GM18870 (cell line): ENCODE data around the gene GRIN2C.

ENCODE experiments used
- ATAC-seq: cut with Tn5 transposase; IDR thresholded peaks from one replicate; pipeline ENCODE4 v1.9.1; 2021; ENCODE audit warnings: moderate library complexity; ENCODE audit not compliant: unreplicated experiment

GRIN2C gene

GRCh38 chr17:74850310-74850709 is 9.4 kb downstream of the GRIN2C start:
- ATAC-seq = no peak

- no peak for ATAC-seq
Measured at GRCh38 chr17:74848656-74849399, 10.9 kb downstream of the GRIN2C start.

GRCh38 chr17:74846621-74847020 is 13.1 kb downstream of the GRIN2C start:
- ATAC-seq = no peak

GRCh38 chr17:74843352-74843627 is 16.4 kb downstream of the GRIN2C start:
- no peak for ATAC-seq

DNA sequence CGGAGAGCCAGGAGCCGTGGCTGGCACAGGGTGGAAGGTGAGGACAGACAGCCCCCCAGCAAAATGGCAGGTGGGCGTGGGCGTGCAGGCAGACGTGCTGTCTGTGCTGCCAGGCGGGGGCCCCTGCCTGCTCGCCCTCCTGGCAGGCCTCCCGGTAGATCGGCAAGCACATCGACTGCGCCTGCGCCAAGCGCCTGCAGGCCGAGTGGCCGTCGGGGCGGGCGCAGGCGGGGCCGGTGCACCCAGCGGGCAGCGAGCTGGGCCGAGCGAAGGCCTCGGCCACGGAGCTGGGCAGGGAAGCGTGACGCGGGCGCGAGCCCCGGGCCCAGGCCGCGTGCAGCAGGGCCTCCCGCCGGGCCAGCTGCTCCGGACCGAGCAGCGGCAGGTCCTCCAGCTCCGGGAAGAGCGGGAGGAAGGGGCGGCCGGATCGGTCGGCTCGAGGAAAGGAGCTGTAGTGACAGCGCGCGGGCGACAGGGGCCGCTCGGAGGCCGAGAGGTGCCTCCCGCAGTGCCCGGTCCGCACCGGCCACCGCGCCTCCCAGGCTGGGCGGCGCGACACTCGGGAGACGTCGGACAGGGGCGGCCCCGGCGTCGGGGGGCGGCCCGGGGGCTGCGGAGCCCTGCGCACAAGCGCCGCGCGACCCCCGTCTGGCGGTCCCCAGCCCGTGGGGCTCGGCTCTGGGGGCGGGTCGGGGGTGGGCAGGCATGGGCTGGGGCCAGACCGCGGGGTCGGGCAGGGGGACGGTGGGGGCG is 16.9 kb downstream of the GRIN2C start:
- ATAC-seq = no peak

- ATAC-seq = no peak
Measured at GRCh38 chr17:74842146-74842598, 17.5 kb downstream of the GRIN2C start.

GRCh38 chr17:74840989-74841666 is 18.6 kb downstream of the GRIN2C start:
- no peak for ATAC-seq

DNA sequence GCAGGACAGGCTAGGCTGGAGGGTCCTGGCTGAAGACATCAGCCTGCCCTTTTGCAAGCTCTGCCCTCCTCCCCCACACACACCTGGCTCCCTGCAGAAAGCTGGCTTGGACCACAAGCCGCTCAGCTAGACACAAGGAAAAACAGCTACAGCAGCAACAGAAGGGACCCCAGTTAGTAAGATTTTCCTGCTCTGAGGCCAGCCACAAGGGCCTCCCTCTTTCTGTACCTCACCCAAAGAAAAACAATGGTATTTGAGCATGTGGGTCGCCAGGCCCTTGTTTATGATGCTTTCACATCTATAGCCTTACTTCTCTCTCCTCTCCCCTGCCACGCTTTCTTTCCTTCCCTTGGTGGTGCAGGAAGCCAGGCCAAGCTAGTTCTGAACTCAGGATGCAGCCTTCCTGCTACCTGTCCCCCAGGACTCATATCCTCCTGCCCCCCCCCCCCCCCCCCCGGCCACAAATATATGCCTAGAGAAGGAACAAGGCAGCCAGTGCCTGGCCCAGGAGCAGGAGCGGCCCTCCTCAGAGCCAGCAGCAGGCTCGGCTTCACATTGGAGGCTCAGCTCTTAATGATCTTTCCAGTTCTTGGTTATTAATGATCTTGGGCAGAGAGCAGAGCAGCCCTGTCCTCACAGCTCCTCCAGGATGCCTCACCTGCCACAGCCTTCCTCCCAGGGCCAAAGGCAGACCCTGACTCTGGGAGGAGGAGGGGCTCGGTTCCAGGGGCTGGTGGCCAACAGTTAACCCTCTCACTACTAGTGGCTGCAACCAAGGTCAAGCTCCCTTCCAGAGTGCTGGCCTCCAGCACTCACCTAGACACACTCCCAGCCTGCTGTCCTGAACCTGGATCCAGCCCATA is 19.5 kb downstream of the GRIN2C start:
- ATAC-seq = no peak

GRCh38 chr17:74838274-74838673 is 21.4 kb downstream of the GRIN2C start:
- ATAC-seq = no peak

DNA sequence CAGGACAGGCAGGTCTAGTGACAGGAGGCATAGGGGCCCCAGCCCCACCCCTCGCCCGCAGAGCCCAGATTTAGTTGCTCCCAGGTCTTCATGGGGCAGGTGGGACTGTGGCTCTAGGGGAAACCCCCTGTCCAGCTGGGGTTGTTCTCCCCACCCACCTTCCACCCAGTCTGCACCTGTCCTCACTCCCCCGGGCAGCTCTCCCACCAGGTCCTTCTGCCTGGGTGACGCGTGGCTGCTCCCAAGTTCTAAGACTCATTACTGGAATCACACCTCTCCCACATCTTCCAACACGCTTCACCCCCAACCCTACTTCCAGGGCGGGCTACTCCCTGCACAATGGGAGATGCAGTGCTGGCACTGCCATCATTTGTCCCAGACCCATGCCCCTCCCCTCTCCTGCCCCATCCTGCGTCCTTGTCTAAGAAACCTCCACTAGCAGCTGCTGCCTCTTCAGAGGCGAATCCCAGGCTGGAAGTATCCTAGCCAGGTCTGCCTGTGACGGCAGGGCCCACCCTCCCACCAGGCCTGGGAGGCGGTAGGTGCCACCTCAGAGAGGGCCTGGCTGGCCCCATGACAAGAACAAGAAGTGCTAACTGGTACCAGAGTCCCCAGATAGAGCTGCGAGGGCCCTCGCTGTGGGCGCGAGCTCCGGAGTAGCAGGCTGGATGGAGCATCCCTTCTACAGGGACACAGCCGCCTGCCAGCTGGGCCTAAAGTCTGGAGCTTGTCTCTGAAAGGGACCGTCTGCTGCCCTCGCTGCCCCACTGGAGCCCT is 22.8 kb downstream of the GRIN2C start:
- ATAC-seq = no peak

GRCh38 chr17:74836191-74836590 is 23.5 kb downstream of the GRIN2C start:
- ATAC-seq = no peak

DNA sequence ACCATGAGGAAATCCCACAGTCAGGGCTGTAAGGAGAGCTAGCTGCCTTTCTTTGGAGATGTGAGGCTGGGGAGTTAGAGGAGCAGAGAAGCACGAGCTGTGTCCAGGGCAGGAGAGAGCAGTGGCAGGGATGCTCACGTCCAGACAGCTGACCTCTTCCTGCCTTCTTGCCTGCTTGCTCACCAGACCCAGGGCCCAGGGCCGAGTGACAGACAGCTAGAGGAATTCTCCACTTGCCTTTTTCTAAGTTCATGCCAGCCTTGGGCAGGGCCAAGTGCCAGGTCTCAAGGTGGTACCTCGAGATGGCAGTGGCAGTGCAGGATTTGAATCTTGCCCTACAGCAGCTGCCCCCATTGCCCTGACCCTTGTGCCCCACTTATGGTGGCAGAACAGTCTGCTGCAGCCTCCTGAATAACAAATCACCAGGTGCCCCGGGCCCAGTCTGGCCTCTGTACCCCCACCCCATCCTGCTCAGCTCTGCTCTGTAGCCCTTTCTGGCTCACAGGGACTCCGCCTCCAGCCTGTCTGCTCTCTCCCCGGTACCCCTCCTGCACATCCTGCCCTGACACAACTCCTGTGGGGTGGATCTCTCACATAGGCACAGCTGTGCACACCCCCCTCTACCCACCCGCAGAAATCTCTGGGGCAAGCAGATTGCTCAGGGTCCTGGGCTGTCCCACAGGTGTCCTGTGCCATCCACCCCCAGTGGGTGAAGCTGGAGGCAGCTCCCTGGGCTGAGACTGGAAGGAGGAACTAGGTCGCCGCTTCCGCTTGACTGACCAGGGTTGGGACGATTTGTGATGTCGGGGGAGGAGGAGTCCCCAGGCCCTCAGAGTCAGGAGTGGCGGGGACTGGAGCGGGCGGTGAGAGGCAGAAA is 25.9 kb downstream of the GRIN2C start:
- no peak for ATAC-seq

DNA sequence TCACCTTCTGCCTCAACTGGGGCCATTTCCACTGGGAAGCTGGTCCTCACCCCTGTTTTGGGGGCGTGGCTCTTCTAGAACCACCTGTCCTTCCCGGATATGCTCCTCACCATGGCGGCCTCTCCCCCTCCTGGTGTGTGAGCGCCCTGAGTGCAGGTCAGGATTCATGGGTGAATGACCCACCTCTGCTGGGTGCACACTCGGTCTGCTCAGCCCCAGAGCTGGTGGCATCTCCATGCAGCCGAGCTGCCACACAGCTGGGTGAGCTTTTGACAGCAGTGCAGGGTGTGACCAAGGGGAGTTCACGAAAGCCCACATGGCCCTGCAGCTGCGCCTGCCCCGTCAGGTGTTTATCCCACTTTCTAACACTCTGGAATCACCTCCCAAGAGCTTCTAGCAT is 27.3 kb downstream of the GRIN2C start:
- no peak for ATAC-seq

DNA sequence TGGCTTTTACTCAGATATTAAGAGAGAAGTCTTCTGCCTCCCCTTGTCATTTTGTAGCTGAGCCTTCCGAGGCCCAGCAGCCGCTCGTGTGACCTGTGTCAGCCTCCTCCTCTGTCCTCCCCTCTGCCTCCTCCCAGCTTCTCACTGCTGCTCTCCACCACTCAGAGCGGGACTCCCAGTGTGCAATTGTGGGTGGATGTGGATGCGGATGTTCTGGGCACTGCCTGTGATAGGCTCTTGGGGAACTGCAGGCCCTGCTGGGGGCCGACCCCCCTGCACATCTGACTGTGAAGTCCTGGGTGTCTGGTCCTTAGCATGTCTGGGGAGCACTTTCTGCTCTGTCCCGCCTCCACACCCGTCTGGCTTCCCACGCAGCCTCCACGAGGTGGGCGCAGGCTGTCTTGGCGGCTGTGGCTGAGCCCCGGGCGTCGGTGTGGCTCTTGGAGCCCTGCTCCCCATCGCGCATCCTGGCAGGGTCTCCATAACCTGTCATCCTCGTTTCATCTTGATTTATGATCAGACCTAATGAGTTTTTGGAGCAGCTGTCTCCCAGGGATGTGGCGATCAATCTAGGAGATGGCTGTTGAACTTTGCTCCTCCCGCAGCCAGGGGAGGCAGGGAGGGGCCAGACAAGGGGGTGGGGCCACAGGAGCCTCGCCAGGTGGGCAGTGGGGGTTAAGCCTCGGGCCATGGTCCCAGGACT is 28.1 kb downstream of the GRIN2C start:
- no peak for ATAC-seq

DNA sequence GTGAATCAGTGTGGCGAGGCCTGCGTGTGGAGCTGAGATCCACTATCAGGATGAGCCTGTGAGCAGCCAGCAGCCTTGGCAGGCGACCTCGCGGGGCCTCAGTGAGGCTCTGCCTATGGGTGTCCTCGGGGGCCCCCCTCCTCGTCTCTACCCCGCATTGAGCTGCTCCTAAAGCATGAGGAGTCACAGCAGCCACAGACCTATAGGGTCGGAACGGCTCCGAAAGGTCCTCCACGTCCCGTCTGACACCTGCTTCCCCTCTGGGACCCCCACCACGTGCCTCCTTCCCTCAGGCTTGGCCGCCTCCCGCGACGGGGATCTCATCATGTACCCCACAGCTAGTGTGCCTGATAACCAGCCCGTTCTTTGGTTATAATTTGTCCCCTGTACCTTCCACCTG is 28.8 kb downstream of the GRIN2C start:
- no peak for ATAC-seq

GRCh38 chr17:74827800-74828199 is 31.9 kb downstream of the GRIN2C start:
- no peak for ATAC-seq

- ATAC-seq = no peak
Measured at GRCh38 chr17:74825952-74826719, 33.5 kb downstream of the GRIN2C start.
